Ovary (tissue), 9 donors: ENCODE data around the gene PPP6C. TPM values are rescaled to one million over a fixed set of nuclear protein-coding genes. Genes with fewer than 3 reads are reported as not detected.

Experiments used
- DNase-seq, 5 donors: peaks; one replicate each; pipeline ENCODE4 v3.0.0-alpha.2; 2019 to 2020
- H3K27ac ChIP-seq, 2 donors: fragments of 200-600 bp; one replicate each; pipeline versions ENCODE4 v1.5.1 to v1.8.0; 2019 to 2022
- H3K27me3 ChIP-seq: fragments of 200-600 bp; one replicate; pipeline ENCODE4 v1.8.0; 2022
- H3K36me3 ChIP-seq: fragments of 200-600 bp; sonication (generic); one replicate; pipeline ENCODE4 v1.5.1; 2019
- H3K4me1 ChIP-seq: one replicate; pipeline ENCODE4 v1.8.1; 2013; ENCODE audit warnings: mild to moderate bottlenecking, moderate library complexity; ENCODE audit not compliant: insufficient read depth
- H3K4me3 ChIP-seq: fragments of 200-600 bp; sonication (generic); one replicate; pipeline ENCODE4 v1.5.1; 2017
- H3K9me3 ChIP-seq, 2 donors: fragments of 200-600 bp in 1 of 2; sonication (generic) in 1 of 2; one replicate each; pipeline versions ENCODE4 v1.5.1 to v1.8.1; 2013 to 2019; ENCODE audit warnings: mild to moderate bottlenecking in 1 of 2, moderate library complexity in 1 of 2
- CTCF ChIP-seq, 3 donors: fragments of 450-650 bp in 2 of 3; fragments of 200-600 bp in 1 of 3; IDR thresholded peaks; one replicate each; pipeline versions ENCODE4 v1.5.1 to v1.8.0; 2016 to 2022; ENCODE audit warnings: antibody characterized with exemption in 3 of 3, mild to moderate bottlenecking in 1 of 3
- EP300 ChIP-seq: sonication (generic); formaldehyde crosslinking; IDR thresholded peaks from one replicate; pipeline ENCODE4 v1.6.1; 2017; ENCODE audit warnings: antibody characterized with exemption
- POLR2A ChIP-seq: fragments of 450-650 bp; IDR thresholded peaks from one replicate; pipeline ENCODE4 v1.6.1; 2017; ENCODE audit warnings: antibody characterized with exemption, mild to moderate bottlenecking, moderate library complexity
- WGBS, 3 donors: extraction: QIAGEN DNeasy Blood & Tissue Kit in 1 of 3; methylation state at CpG; one replicate each; pipeline versions ENCODE4 v1.1.5 to v1.1.7; 2013 to 2017; 5-methylcytosine and 5-hydroxymethylcytosine counted together
- intact Hi-C, 4 donors: fragments of 100-400 bp; cut with DNase I; formaldehyde crosslinking; loops; one replicate each; pipeline versions ENCODE4 v1.11.0 to v1.15.1; 2022 to 2023
- polyA plus RNA-seq, 2 donors: library from polyadenylated mRNA; stranded (reverse); fragments of 200-250 nt in 1 of 2; fragments of 350-450 nt in 1 of 2; fragmentation: Illumina TruSeq in 1 of 2; extraction: RNeasy Lipid Tissue Mini Kit (QIAGEN cat#74804) in 1 of 2; gene quantifications; one replicate each; pipeline ENCODE4 v1.2.3, GENCODE V29; 2013 to 2014
- total RNA-seq, 7 donors: library from RNA; depleted of rRNA in 2 of 7; stranded (reverse); fragments of >200 nt in 2 of 7; fragmentation: NEBNext Ultra II Directional in 3 of 7; extraction: Animal tissue kit (Norgen Biotek cat#: 25700) in 3 of 7; gene quantifications; one replicate each; pipeline versions ENCODE4 v1.1.0 to v1.2.4, GENCODE V29; 2016 to 2023
- donor health status: DM: no; HTN: no; CAD: no; lungs with moderate emphysema.
- donor health status: DM: no; HTN: no; CAD: no.
- donor health status: Bipolar disorder and iron deficiency.
- donor health status: DM: yes; HTN: yes; CAD: no.
- donor health status: DM: no; HTN: no; CAD: no.
- donor health status: DM: yes; HTN: yes; CAD: no.

PPP6C gene
- total and polyA plus RNA-seq, 9 donors: 18.2 to 46.6 (median 34.6) TPM

GRCh38 chr9:125133403-125134329, 55.9 kb downstream of the PPP6C start:
- Histone ChIP-seq H3K27me3 (no peaks in the 10 kb centered on the region), H3K4me1 (no peaks in the 10 kb centered on the region), H3K27ac (no peak overlapping the region), H3K36me3 (no peaks in the 10 kb centered on the region), H3K9me3 (no peaks in the 10 kb centered on the region), H3K4me3 (no peak overlapping the region)
- intact Hi-C loops: no loop called here
- TF ChIP-seq CTCF (IDR thresholded peaks at IDR 0.05): no peak
- no peak for TF ChIP-seq POLR2A
- no peak for TF ChIP-seq EP300
- DNase-seq: no peak
- 92 to 95% (median 94%) methylated on average over 1 of the region's 1 CpG for WGBS, 3 donors

GRCh38 chr9:125131778-125132177, 57.8 kb downstream of the PPP6C start:
- intact Hi-C loops: no loop called here
- 90 to 94% (median 93%) methylated on average over 6 of the region's 6 CpGs for WGBS, 3 donors

GRCh38 chr9:125126019-125126746, 63.4 kb downstream of the PPP6C start:
- DNase-seq: peak; percentile 60 to 73 (median 70)
- H3K4me3 ChIP-seq: no peak overlapping the region
- H3K27me3 ChIP-seq: no peaks in the 10 kb centered on the region
- H3K4me1 ChIP-seq: peaks cover 2% of the 10 kb centered on the region
- intact Hi-C loops: no loop called here
- TF ChIP-seq EP300 (no peak), POLR2A (no peak), CTCF (IDR thresholded peaks at IDR 0.05) (no peak)
- H3K27ac ChIP-seq: no peak overlapping the region
- H3K9me3 ChIP-seq: no peaks in the 10 kb centered on the region
- 35 to 65% (median 62%) methylated on average over 2 of the region's 2 CpGs for WGBS, 3 donors
- H3K36me3 ChIP-seq: no peaks in the 10 kb centered on the region

More at GRCh38 chr9:125131778-125132177, 57.8 kb downstream of the PPP6C start:
- DNase-seq: no peak
- Histone ChIP-seq H3K4me3 (no peak overlapping the region), H3K27me3 (no peaks in the 10 kb centered on the region), H3K4me1 (no peaks in the 10 kb centered on the region), H3K27ac (no peak overlapping the region), H3K36me3 (no peaks in the 10 kb centered on the region), H3K9me3 (no peaks in the 10 kb centered on the region)
- TF ChIP-seq EP300 (no peak), CTCF (IDR thresholded peaks at IDR 0.05) (no peak), POLR2A (no peak)

GRCh38 chr9:125125523-125125922, 64.1 kb downstream of the PPP6C start:
- no peaks in the 10 kb centered on the region for H3K27me3 ChIP-seq
- H3K4me1 ChIP-seq: peaks cover 2% of the 10 kb centered on the region
- intact Hi-C loops: no loop called here
- DNase-seq: no peak
- no peaks in the 10 kb centered on the region for H3K36me3 ChIP-seq
- TF ChIP-seq POLR2A (no peak), CTCF (IDR thresholded peaks at IDR 0.05) (no peak), EP300 (no peak)
- 74 to 86% (median 75%) methylated on average over 7 of the region's 7 CpGs for WGBS, 3 donors
- H3K4me3 ChIP-seq: no peak overlapping the region
- no peak overlapping the region for H3K27ac ChIP-seq
- no peaks in the 10 kb centered on the region for H3K9me3 ChIP-seq
